Smooth muscle cell (in vitro differentiated cells): Measurements from ENCODE around the gene EIF1AD. TPM values are rescaled to one million over a fixed set of nuclear protein-coding genes. Genes with fewer than 3 reads are reported as not detected.

ENCODE experiments used
- DNase-seq: peaks from one replicate; lab custom pipeline; 2025; ENCODE audit not compliant: unreplicated experiment; lab: John Stamatoyannopoulos, UW
- H2AFZ ChIP-seq: fragments of 200-600 bp; sonication (generic); 2 replicates; pipeline ENCODE4 v1.6.0; 2016; ENCODE audit warnings: antibody characterized with exemption, low read depth, mild to moderate bottlenecking
- H3F3A ChIP-seq: fragments of 200-600 bp; sonication (generic); 2 replicates; pipeline ENCODE4 v1.6.0; 2017; ENCODE audit warnings: antibody characterized with exemption, low read depth
- H3K27ac ChIP-seq: fragments of 200-600 bp; sonication (generic); 2 replicates; pipeline ENCODE4 v1.5.1; 2016; ENCODE audit warnings: low read depth, mild to moderate bottlenecking
- H3K27me3 ChIP-seq: fragments of 200-600 bp; sonication (generic); 2 replicates; pipeline ENCODE4 v1.6.1; 2016; ENCODE audit warnings: low read depth, mild to moderate bottlenecking
- H3K36me3 ChIP-seq: fragments of 200-600 bp; sonication (generic); 2 replicates; pipeline ENCODE4 v1.5.1; 2016; ENCODE audit warnings: low read depth
- H3K4me1 ChIP-seq: fragments of 200-600 bp; sonication (generic); 2 replicates; pipeline ENCODE4 v1.5.1; 2016; ENCODE audit warnings: low read depth
- H3K4me2 ChIP-seq: fragments of 200-600 bp; sonication (generic); 2 replicates; pipeline ENCODE4 v1.6.0; 2016; ENCODE audit warnings: mild to moderate bottlenecking
- H3K4me3 ChIP-seq: fragments of 200-600 bp; sonication (generic); 2 replicates; pipeline ENCODE4 v1.5.1; 2016; ENCODE audit warnings: mild to moderate bottlenecking
- H3K79me2 ChIP-seq: fragments of 200-600 bp; sonication (generic); 2 replicates; pipeline ENCODE4 v1.6.0; 2016; ENCODE audit warnings: low read depth, mild to moderate bottlenecking
- H3K9ac ChIP-seq: fragments of 200-600 bp; sonication (generic); 2 replicates; pipeline ENCODE4 v1.6.0; 2016; ENCODE audit warnings: low read depth
- H3K9me3 ChIP-seq: fragments of 200-600 bp; sonication (generic); replicated peaks from 2 replicates; pipeline ENCODE4 v1.5.1; 2016; ENCODE audit warnings: low read depth
- H4K20me1 ChIP-seq: fragments of 200-600 bp; sonication (generic); 2 replicates; pipeline ENCODE4 v1.6.0; 2016; ENCODE audit warnings: low read depth
- WGBS: methylation state at CpG from one replicate; pipeline ENCODE4 v1.1.7; 2016; ENCODE audit warnings: low lambda C conversion rate; 5-methylcytosine and 5-hydroxymethylcytosine counted together
- polyA plus RNA-seq: library from polyadenylated mRNA; unstranded; fragments of >200 nt; fragmentation: Nextera tagmentation; extraction: Ambion mirVana; gene quantifications from 2 replicates; pipeline ENCODE4 v1.2.1, GENCODE V29; 2016
- total RNA-seq: library from RNA; depleted of rRNA; stranded (reverse); fragments of >200 nt; gene quantifications from 2 replicates; pipeline ENCODE4 v1.2.3, GENCODE V29; 2014
- TF ChIP-seq, protein P1 (sequence below): fragments of 200-600 bp; sonication (generic); IDR thresholded peaks from 2 replicates; pipeline ENCODE4 v1.5.1; 2017; ENCODE audit warnings: borderline replicate concordance, mild to moderate bottlenecking, antibody characterized with exemption; ENCODE audit not compliant: insufficient read depth, poor library complexity, severe bottlenecking

The EIF1AD gene
- total and polyA plus RNA-seq, 2 experiments from 2014 or later, result 29.3 TPM

DNA sequence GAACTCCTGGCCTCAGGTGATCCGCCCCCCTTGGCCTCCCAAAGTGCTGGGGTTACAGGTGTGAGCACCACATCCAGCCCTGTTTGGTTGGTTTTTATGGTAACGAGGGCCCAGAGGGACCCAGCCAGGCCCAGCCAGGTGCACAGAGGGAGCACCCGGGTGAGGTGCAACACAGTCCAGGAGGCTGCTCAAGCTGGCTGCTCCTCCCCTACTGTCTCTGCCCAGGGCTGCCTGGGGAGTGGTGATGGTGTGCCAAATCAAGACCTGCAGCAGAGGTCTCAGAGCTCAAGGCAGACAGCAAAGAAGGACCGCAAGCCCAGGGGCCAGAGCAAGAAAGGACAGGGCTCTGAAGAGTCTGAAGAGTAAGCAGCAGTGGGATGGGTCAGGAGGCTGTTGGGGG, 55.3 kb downstream of the EIF1AD start:
- H3K4me1 ChIP-seq, result peaks cover 5% of the 10 kb centered on the region
- H3K79me2 ChIP-seq, result no peaks in the 10 kb centered on the region
- no peaks in the 10 kb centered on the region for H3K27me3 ChIP-seq
- TF ChIP-seq, protein P1, sequence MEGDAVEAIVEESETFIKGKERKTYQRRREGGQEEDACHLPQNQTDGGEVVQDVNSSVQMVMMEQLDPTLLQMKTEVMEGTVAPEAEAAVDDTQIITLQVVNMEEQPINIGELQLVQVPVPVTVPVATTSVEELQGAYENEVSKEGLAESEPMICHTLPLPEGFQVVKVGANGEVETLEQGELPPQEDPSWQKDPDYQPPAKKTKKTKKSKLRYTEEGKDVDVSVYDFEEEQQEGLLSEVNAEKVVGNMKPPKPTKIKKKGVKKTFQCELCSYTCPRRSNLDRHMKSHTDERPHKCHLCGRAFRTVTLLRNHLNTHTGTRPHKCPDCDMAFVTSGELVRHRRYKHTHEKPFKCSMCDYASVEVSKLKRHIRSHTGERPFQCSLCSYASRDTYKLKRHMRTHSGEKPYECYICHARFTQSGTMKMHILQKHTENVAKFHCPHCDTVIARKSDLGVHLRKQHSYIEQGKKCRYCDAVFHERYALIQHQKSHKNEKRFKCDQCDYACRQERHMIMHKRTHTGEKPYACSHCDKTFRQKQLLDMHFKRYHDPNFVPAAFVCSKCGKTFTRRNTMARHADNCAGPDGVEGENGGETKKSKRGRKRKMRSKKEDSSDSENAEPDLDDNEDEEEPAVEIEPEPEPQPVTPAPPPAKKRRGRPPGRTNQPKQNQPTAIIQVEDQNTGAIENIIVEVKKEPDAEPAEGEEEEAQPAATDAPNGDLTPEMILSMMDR, result no peak
- 89% methylated on average over 4 of the region's 4 CpGs for WGBS
- no peaks in the 10 kb centered on the region for H3K36me3 ChIP-seq
- H3K4me3 ChIP-seq, result no peak overlapping the region
- H4K20me1 ChIP-seq, result no peaks in the 10 kb centered on the region
- DNase-seq, result no peak
- H3F3A ChIP-seq, result no peaks in the 10 kb centered on the region
- H3K27ac ChIP-seq, result no peak overlapping the region
- H2AFZ ChIP-seq, result no peak overlapping the region
- no peaks in the 10 kb centered on the region for H3K9me3 ChIP-seq
- no peak overlapping the region for H3K4me2 ChIP-seq
- no peak overlapping the region for H3K9ac ChIP-seq

Other genes with a start within 250 kb of the EIF1AD start
- gene AP5B1, start 221.2 kb downstream of the EIF1AD start, total RNA-seq, result 5.4 and 6.2 TPM in 2 replicates
- gene AP5B1, start 221.2 kb downstream of the EIF1AD start, polyA plus RNA-seq, result 7.7 and 11.6 TPM in 2 replicates
- gene OVOL1, start 215.1 kb downstream of the EIF1AD start, total RNA-seq, result 7.8 and 8.3 TPM in 2 replicates
- 3.1 and 16.8 TPM in 2 replicates for gene OVOL1, start 215.1 kb downstream of the EIF1AD start, polyA plus RNA-seq
- gene SNX32, start 168.2 kb downstream of the EIF1AD start, total RNA-seq, result 0.63 and 1.2 TPM in 2 replicates
- gene SNX32, start 168.2 kb downstream of the EIF1AD start, polyA plus RNA-seq, result 1.1 and 3.3 TPM in 2 replicates
- gene CFL1, start 144.0 kb downstream of the EIF1AD start, total RNA-seq, result 1,233 and 1,255 TPM in 2 replicates
- gene CFL1, start 144.0 kb downstream of the EIF1AD start, polyA plus RNA-seq, result 3,052 and 3,080 TPM in 2 replicates
- 21.7 and 35.1 TPM in 2 replicates for gene MUS81, start 141.7 kb downstream of the EIF1AD start, total RNA-seq
- gene MUS81, start 141.7 kb downstream of the EIF1AD start, polyA plus RNA-seq, result 39.6 and 61.1 TPM in 2 replicates
- 99.7 and 103 TPM in 2 replicates for gene EFEMP2, start 129.4 kb downstream of the EIF1AD start, total RNA-seq
- 328 and 362 TPM in 2 replicates for gene EFEMP2, start 129.4 kb downstream of the EIF1AD start, polyA plus RNA-seq
- gene CTSW, start 122.3 kb downstream of the EIF1AD start, total RNA-seq, result not detected in 2 replicates
- 0.52 TPM in 1 of 2 replicates, not detected in the other for gene CTSW, start 122.3 kb downstream of the EIF1AD start, polyA plus RNA-seq
- 109 and 118 TPM in 2 replicates for gene FIBP, start 113.7 kb downstream of the EIF1AD start, total RNA-seq
- 111 and 114 TPM in 2 replicates for gene FIBP, start 113.7 kb downstream of the EIF1AD start, polyA plus RNA-seq
- gene CCDC85B, start 111.5 kb downstream of the EIF1AD start, total RNA-seq, result 15.7 and 19.5 TPM in 2 replicates
- 55.7 and 80.4 TPM in 2 replicates for gene CCDC85B, start 111.5 kb downstream of the EIF1AD start, polyA plus RNA-seq
- gene FOSL1, start 101.8 kb downstream of the EIF1AD start, total RNA-seq, result 12.5 and 15.8 TPM in 2 replicates
- 26.1 and 49.8 TPM in 2 replicates for gene FOSL1, start 101.8 kb downstream of the EIF1AD start, polyA plus RNA-seq
- gene C11orf68, start 83.1 kb downstream of the EIF1AD start, total RNA-seq, result 32.0 and 41.2 TPM in 2 replicates
- gene C11orf68, start 83.1 kb downstream of the EIF1AD start, polyA plus RNA-seq, result 90.8 and 99.5 TPM in 2 replicates
- 73.9 and 79.3 TPM in 2 replicates for gene DRAP1, start 82.7 kb downstream of the EIF1AD start, total RNA-seq
- 276 and 278 TPM in 2 replicates for gene DRAP1, start 82.7 kb downstream of the EIF1AD start, polyA plus RNA-seq
- 0.27 TPM in 1 of 2 replicates, not detected in the other for gene TSGA10IP, start 56.7 kb downstream of the EIF1AD start, total RNA-seq
- 1.5 TPM in 2 replicates for gene TSGA10IP, start 56.7 kb downstream of the EIF1AD start, polyA plus RNA-seq
- 13.0 and 22.5 TPM in 2 replicates for gene SART1, start 40.4 kb downstream of the EIF1AD start, total RNA-seq
- gene SART1, start 40.4 kb downstream of the EIF1AD start, polyA plus RNA-seq, result 61.4 and 62.5 TPM in 2 replicates
- gene BANF1, start 346 bp upstream of the EIF1AD start, total RNA-seq, result 42.9 and 61.7 TPM in 2 replicates
- 269 and 274 TPM in 2 replicates for gene BANF1, start 346 bp upstream of the EIF1AD start, polyA plus RNA-seq
- gene CST6, start 9.9 kb upstream of the EIF1AD start, total RNA-seq, result 54.1 and 97.0 TPM in 2 replicates
- 37.6 and 118 TPM in 2 replicates for gene CST6, start 9.9 kb upstream of the EIF1AD start, polyA plus RNA-seq
- gene CATSPER1, start 24.3 kb upstream of the EIF1AD start, total RNA-seq, result not detected in 2 replicates
- gene CATSPER1, start 24.3 kb upstream of the EIF1AD start, polyA plus RNA-seq, result 0.55 and 1.7 TPM in 2 replicates
- gene GAL3ST3, start 47.0 kb upstream of the EIF1AD start, total RNA-seq, result 0.27 TPM in 1 of 2 replicates, not detected in the other
- 0.23 TPM in 1 of 2 replicates, not detected in the other for gene GAL3ST3, start 47.0 kb upstream of the EIF1AD start, polyA plus RNA-seq
- 104 and 125 TPM in 2 replicates for gene SF3B2, start 50.2 kb upstream of the EIF1AD start, total RNA-seq
- gene SF3B2, start 50.2 kb upstream of the EIF1AD start, polyA plus RNA-seq, result 182 and 203 TPM in 2 replicates
- gene PACS1, start 68.1 kb upstream of the EIF1AD start, total RNA-seq, result 48.0 and 87.6 TPM in 2 replicates
- gene PACS1, start 68.1 kb upstream of the EIF1AD start, polyA plus RNA-seq, result 139 and 140 TPM in 2 replicates